NCI-H187 (cell line): Measurements from ENCODE around the gene NAP1L1.
"Not testable (repeated sequence)": the region's sequence is repeated elsewhere in the genome, so short reads cannot be mapped to it uniquely, and the experiment has no call there.

Experiments used
- DNase-seq, 2 experiments: peaks; one replicate each; lab custom pipeline; 2025; lab: John Stamatoyannopoulos, UW

NAP1L1 gene

GRCh38 chr12:75990189-75990912, 94.1 kb downstream of the NAP1L1 start:
- no peak for DNase-seq

GRCh38 chr12:75987709-75988108, 96.8 kb downstream of the NAP1L1 start:
- DNase-seq: not testable (repeated sequence)
